ENCODE results near the gene SRCIN1.

Gene SRCIN1

DNA sequence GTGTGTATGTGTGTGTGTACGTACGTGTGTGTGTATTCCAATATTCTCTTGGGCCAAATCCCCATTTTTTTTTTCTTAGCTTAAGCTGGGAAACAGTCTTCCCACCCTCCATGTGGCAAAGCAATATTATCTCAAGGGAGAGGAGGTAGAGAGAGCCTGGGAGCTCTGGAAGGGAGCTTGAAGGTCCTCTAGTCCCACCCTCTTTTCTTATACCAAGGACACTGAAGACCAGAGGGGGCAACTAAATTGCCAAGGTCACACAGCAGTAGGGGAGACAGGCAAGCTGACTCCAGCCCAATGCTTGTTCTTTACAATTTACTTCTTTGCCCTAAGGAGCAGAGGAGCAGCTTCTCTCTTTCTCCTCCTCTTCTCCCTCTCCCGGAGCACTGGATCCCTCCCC, 6.8 kb downstream of the SRCIN1 start:
- no peaks in the 10 kb centered on the region for H4K20me1 ChIP-seq (ENCODE audit: low read depth, low read length)
- no peak overlapping the region for H3K27ac ChIP-seq (ENCODE audit: low read depth, low read length)
- H2AFZ ChIP-seq (ENCODE audit: low read depth, low read length, severe bottlenecking), result no peak overlapping the region
- H3F3A ChIP-seq (ENCODE audit: insufficient read depth), result no peaks in the 10 kb centered on the region
- TF ChIP-seq, protein P1, sequence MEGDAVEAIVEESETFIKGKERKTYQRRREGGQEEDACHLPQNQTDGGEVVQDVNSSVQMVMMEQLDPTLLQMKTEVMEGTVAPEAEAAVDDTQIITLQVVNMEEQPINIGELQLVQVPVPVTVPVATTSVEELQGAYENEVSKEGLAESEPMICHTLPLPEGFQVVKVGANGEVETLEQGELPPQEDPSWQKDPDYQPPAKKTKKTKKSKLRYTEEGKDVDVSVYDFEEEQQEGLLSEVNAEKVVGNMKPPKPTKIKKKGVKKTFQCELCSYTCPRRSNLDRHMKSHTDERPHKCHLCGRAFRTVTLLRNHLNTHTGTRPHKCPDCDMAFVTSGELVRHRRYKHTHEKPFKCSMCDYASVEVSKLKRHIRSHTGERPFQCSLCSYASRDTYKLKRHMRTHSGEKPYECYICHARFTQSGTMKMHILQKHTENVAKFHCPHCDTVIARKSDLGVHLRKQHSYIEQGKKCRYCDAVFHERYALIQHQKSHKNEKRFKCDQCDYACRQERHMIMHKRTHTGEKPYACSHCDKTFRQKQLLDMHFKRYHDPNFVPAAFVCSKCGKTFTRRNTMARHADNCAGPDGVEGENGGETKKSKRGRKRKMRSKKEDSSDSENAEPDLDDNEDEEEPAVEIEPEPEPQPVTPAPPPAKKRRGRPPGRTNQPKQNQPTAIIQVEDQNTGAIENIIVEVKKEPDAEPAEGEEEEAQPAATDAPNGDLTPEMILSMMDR (IDR thresholded peaks at IDR 0.05; ENCODE audit: insufficient read depth, low read length, poor library complexity, severe bottlenecking), result no peak
- no peak for TF ChIP-seq EZH2phosphoT487 (conservative IDR thresholded peaks at IDR 0.05; ENCODE audit: low read length)
- no peak overlapping the region for H3K4me3 ChIP-seq (ENCODE audit: insufficient read depth, low read length, poor library complexity, severe bottlenecking)
- H3K9me2 ChIP-seq (replicated peaks; ENCODE audit: insufficient read depth, low read length), result no peaks in the 10 kb centered on the region
- no peak overlapping the region for H3K4me2 ChIP-seq (ENCODE audit: low read depth, low read length, poor library complexity, severe bottlenecking)
- no peaks in the 10 kb centered on the region for H3K36me3 ChIP-seq (ENCODE audit: low read length)
- no peaks in the 10 kb centered on the region for H3K9me3 ChIP-seq (ENCODE audit: insufficient read depth, low read length)
- H3K9ac ChIP-seq (ENCODE audit: low read length), result no peak overlapping the region
- no peaks in the 10 kb centered on the region for H3K27me3 ChIP-seq (ENCODE audit: low read length)
- no peaks in the 10 kb centered on the region for H3K79me2 ChIP-seq (ENCODE audit: insufficient read depth, low read length)

DNA sequence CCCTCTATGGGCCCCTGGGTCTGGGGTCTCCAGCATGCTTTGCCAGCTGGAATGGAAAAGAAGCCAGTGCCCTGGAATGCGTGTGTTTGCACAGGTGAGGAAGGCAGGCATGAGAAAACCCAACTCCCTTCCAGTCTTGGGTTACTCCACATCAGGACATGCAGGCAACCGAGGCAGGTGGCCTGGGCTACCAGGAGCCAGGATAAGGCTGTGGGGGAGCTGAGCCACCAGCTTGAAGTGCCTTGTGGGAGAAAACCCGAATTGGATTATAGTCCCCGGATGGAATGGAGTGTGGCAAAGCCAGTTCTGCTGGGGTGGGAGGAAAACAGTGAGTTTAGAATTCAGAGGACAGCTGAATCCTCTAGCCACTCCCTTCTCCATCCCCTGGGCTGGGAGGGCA, 7.2 kb downstream of the SRCIN1 start:
- H3K4me3 ChIP-seq (ENCODE audit: insufficient read depth, low read length, poor library complexity, severe bottlenecking), result no peak overlapping the region
- H3F3A ChIP-seq (ENCODE audit: insufficient read depth), result no peaks in the 10 kb centered on the region
- no peaks in the 10 kb centered on the region for H3K9me2 ChIP-seq (replicated peaks; ENCODE audit: insufficient read depth, low read length)
- TF ChIP-seq, protein P1 (IDR thresholded peaks at IDR 0.05; ENCODE audit: insufficient read depth, low read length, poor library complexity, severe bottlenecking), result no peak
- no peak for TF ChIP-seq EZH2phosphoT487 (conservative IDR thresholded peaks at IDR 0.05; ENCODE audit: low read length)
- no peak overlapping the region for H3K27ac ChIP-seq (ENCODE audit: low read depth, low read length)
- no peaks in the 10 kb centered on the region for H3K79me2 ChIP-seq (ENCODE audit: insufficient read depth, low read length)
- no peak overlapping the region for H2AFZ ChIP-seq (ENCODE audit: low read depth, low read length, severe bottlenecking)
- no peaks in the 10 kb centered on the region for H3K27me3 ChIP-seq (ENCODE audit: low read length)
- H3K9me3 ChIP-seq (ENCODE audit: insufficient read depth, low read length), result no peaks in the 10 kb centered on the region
- H3K4me2 ChIP-seq (ENCODE audit: low read depth, low read length, poor library complexity, severe bottlenecking), result no peak overlapping the region
- no peaks in the 10 kb centered on the region for H4K20me1 ChIP-seq (ENCODE audit: low read depth, low read length)
- no peak overlapping the region for H3K9ac ChIP-seq (ENCODE audit: low read length)
- no peaks in the 10 kb centered on the region for H3K36me3 ChIP-seq (ENCODE audit: low read length)

DNA sequence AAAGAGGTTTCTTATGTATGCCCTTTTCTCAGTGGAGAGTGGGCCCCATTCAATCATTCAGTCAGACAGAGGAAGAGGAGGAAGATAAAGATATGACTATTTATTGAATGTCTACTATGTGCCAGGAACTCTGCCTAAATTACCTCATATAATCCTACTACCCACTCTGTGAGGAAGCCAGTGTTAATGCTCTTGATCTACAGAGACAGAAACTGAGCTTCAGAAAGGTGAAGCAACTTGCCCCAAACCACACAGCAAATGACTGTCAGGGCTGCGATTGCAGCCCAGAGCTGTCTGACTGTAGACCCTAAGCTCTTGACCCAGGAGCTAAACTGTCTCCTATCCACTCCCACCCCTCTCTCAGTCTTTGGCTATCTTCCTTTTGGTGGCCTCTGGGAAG, 8.4 kb downstream of the SRCIN1 start:
- no peaks in the 10 kb centered on the region for H3F3A ChIP-seq (ENCODE audit: insufficient read depth)
- no peak overlapping the region for H3K4me2 ChIP-seq (ENCODE audit: low read depth, low read length, poor library complexity, severe bottlenecking)
- H3K9ac ChIP-seq (ENCODE audit: low read length), result no peak overlapping the region
- H3K9me3 ChIP-seq (ENCODE audit: insufficient read depth, low read length), result no peaks in the 10 kb centered on the region
- H2AFZ ChIP-seq (ENCODE audit: low read depth, low read length, severe bottlenecking), result no peak overlapping the region
- no peaks in the 10 kb centered on the region for H3K27me3 ChIP-seq (ENCODE audit: low read length)
- no peak overlapping the region for H3K4me3 ChIP-seq (ENCODE audit: insufficient read depth, low read length, poor library complexity, severe bottlenecking)
- H3K27ac ChIP-seq (ENCODE audit: low read depth, low read length), result no peak overlapping the region
- H3K36me3 ChIP-seq (ENCODE audit: low read length), result no peaks in the 10 kb centered on the region
- TF ChIP-seq EZH2phosphoT487 (conservative IDR thresholded peaks at IDR 0.05; ENCODE audit: low read length), result no peak
- TF ChIP-seq, protein P1 (IDR thresholded peaks at IDR 0.05; ENCODE audit: insufficient read depth, low read length, poor library complexity, severe bottlenecking), result no peak
- H3K79me2 ChIP-seq (ENCODE audit: insufficient read depth, low read length), result no peaks in the 10 kb centered on the region
- no peaks in the 10 kb centered on the region for H3K9me2 ChIP-seq (replicated peaks; ENCODE audit: insufficient read depth, low read length)
- no peaks in the 10 kb centered on the region for H4K20me1 ChIP-seq (ENCODE audit: low read depth, low read length)
